HS-27A (cell line): ENCODE measurements around the gene OR2T27.
"Not testable (repeated sequence)": the region's sequence is repeated elsewhere in the genome, so short reads cannot be mapped to it uniquely, and the experiment has no call there.

Experiments used
- DNase-seq: peaks from one replicate; pipeline ENCODE4 v3.0.0-alpha.2; 2012; ENCODE audit warnings: low read depth, missing footprints

Gene OR2T27, protein sequence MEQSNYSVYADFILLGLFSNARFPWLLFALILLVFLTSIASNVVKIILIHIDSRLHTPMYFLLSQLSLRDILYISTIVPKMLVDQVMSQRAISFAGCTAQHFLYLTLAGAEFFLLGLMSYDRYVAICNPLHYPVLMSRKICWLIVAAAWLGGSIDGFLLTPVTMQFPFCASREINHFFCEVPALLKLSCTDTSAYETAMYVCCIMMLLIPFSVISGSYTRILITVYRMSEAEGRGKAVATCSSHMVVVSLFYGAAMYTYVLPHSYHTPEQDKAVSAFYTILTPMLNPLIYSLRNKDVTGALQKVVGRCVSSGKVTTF

DNA sequence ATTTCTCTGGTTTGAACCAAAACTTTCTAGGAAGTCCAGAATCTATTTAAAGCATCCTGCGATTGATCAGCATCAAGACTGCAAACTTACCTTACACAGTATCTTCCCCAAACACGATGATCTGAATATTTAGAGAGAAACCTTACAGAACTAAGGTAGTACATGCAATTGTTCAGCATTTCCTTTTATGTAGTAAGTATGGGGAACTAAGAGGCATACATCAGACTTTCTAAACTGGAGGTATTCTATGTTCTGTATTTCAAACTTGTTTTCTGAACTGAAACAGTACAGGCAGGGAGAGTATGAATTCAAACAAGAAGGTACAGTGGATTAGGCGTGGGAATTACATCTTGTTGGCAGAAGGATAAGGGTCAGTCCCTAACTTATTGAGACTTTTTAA, at the start of gene OR2T27:
Gene OR2T27, minus strand, starts transcription at position 175 of the 400 bp plus-strand sequence. CDS start 4,644 bp downstream, outside the sequence.
- DNase-seq: not testable (repeated sequence)

DNA sequence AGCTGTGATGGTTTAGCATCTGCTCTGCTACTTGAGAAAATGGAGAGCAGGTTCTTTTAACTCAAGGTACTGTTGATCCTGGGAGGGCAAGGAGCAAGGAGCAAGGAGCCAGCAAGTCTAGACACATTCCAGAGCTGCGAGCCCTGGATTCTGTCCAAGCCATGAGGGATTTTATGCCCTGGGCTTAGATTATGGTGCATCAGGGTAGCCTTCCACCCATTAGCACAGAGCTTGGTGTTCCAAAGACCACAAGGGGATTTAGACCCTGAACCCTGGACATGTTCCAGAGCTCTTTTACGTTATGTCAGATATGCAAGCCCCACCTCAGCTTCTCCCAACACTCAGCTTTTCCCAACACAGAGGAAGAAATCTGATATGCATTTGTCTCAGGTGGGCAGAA, 49.3 kb upstream of the OR2T27 start:
- no peak for DNase-seq

DNA sequence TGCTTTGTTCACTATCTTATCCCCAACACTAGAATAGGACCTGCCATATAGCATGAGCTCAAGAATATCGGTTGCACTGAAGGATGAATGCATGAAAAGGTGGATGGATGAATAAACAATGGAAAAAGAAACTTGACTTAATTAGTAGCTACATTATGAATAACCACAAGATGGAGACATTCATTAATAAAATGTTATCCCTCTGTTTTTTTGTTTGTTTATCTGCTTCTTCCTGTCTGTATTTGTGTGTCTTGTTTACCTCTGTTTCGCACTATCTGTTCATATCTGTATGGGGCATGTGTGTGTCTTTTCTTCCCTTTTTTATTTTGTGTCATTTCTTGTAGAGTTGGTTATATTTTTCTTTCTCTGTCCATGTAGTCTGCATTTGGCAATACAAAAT, 48.3 kb upstream of the OR2T27 start:
- DNase-seq: no peak

DNA sequence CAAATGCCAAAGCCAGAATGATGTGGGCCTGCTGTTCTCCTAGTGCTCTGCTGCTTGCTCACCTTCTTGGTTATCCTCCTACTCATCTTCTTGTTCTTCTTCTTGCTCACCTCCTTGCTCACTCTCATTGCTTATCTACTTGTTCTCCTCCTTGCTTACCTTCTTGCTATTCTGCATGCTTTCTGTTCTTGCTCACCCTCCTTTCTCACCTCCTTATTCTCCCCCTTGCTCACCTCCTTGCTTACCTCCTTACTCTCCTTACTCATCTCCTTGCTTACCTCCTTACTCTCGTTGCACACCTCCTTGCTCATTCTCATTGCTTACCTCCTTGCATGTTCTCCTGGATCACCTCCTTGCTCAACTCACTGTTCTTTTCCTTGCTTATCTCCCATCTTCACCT, 47.4 kb upstream of the OR2T27 start, which contains the start of gene OR14I1:
Gene OR14I1, minus strand, starts transcription at position 53 of the 400 bp plus-strand sequence.
- DNase-seq: no peak

DNA sequence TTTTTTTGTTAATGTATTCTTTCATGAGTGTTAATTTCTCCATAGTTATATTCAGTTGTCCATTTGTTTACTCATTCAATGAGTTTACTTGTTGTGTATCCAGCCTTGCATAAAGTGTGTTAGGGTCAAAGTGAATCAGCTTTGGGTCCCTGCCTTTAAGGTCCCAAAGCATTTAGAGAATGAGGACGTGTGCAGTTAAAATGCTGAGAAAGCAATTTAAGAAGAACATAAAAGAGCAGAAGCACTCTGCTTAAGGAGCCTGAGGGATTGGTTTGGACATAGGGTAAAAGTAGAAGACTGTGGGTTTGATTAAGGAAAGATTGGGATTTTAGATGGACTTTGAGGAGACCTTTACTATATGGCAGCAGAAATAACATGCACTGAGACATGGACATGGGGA, 43.8 kb upstream of the OR2T27 start:
- DNase-seq: no peak

DNA sequence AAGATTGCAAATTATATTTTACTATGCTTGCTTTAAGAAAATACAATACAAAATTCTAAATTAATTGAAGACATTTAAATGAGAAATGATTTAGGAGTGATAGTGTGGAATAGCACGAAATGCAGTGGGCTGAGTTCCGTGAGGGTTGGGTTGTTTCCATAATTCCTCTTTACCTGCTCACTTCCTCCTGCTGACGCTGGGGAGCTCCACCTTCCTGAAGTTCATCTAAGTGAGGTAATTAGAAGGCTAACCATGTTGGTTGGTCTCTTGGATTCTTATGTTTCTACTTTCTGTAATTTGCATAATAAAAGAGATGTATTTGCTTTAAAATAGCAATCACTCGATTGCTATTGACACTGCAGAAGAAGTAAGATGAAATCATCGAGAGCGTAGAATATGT, 42.6 kb upstream of the OR2T27 start:
- DNase-seq: no peak

DNA sequence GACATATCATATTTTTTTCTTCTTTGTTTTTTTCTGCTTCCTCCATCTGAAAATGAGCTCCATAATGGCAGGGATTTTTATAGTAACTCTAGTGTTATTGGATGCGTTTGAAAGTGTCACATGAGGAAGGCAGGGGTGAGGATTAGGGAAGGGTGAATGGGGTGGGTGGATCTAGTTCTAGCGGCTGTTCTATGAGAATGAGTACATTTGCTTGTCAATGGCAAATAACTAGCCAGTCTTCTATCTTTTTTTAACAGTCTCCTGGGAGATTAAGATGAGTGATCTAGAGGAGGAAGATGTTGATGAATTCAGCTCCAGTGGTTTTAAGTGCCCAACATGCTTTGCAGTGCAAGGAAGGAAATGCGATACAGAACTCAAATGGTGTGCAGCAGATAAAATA, 41.4 kb upstream of the OR2T27 start:
- no peak for DNase-seq

DNA sequence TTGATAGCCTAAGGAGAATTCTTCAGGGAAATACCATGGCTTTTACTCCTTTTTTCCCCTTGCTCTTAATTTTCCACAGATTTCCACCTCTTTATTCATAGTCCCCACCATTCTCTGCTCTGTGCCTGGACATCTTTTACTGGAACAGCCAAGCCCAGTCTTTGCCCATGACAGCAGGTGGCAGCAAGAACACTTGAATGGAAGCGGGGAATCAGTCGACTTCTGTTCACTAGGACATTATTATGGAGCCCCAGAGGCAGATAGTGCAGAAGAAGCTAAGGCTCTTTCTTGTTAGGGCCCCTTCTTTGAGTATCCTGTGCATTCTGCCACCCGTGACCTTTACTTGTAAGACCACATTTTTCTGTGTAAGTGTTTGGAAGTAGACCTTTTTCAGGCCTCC, 40.9 kb upstream of the OR2T27 start:
- DNase-seq: no peak

DNA sequence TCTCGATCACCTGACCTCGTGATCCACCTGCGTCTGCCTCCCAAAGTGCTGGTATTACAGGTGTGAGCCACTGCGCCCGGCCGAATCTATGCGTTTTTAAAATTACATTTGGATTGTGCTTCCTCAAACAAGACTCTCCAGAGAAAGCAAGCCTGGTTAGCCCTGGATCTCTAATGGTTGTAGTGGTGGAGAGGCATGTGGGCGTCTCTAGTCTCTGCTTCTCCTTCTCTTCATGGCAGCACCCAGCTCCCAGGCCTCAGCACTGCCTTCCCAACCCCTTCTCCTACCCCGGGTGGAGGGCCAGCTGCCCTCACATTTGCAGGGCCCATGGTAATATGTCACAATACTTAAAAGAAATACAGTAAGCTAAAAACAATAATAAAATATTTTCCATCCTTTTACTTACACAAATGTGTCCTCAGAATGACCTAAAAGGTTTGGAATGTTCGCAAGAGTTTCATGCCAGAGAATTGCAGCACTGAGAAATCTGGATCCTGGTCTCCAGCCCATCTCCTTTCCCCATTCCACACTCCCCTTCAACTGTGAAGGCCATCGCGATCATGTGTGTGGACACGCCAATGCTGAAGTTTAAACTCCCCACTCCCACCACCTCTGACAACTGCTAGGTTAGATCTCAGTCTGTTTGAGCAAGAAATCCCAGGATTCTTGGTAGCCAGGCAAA, 40.3 kb upstream of the OR2T27 start:
- no peak for DNase-seq

DNA sequence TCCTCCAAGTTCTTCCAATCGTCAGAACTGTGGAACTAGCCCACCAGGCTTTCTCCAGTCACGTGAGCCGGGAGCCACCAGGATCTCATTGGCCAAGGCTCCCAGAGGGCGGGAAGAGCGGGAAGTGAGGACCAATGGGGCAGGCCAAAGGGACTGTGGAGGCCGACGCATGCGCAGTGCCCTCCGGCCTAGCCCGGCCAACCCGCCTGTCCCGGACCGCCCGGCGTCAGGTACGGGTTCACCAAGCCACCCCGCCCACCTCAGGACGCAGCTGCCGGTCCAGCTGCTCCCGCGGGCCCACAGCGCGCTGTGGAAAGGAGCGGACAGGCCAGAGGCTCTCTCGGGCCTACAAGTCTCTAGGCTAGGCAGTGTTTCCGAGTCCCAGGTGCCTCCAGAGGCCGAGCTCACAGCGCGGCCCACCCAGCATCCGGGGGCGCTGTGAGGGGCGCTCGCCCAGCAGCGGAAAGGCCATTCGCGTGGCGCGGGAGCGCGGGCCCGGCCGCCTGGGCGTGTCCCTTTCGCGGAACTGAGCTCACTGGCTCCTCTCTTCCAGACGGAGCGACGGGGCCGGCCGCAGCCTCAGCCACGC, 36.3 kb upstream of the OR2T27 start:
- no peak for DNase-seq

DNA sequence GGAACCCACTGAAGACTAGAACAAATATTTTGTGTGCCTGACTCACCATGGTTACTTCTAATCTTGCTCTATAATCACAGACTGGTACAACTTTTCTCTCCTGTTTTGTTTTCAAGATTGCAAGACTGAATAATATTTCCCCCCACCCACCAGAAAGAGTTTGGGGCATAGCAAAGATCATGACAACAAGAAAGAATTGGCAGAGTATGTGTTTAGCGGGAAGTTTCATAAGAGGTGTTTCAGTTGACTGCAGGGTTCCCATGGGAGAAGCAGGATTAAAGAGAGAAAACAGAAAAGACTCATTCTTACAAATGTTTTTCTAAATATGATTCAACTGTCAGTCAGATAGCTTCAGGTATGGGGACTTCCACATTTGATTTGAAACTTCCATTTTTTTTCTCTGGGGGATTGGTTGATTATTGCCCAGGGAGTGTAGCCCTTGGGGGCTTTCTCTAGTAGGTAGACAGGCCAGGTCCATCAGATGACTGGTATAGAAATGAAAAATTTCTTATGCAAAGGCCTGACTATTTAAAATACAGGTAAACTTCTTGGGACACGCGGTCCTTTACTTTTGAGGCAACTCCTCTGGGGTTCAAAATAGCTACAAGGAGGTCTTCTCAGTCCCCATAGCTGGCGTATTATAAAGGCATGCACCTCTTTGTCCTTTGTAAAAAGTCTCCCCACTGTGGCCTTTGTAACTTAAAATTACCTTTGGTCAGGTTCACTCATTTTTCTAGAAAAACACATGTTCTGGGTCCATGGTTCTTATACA, 33.4 kb upstream of the OR2T27 start:
- no peak for DNase-seq

DNA sequence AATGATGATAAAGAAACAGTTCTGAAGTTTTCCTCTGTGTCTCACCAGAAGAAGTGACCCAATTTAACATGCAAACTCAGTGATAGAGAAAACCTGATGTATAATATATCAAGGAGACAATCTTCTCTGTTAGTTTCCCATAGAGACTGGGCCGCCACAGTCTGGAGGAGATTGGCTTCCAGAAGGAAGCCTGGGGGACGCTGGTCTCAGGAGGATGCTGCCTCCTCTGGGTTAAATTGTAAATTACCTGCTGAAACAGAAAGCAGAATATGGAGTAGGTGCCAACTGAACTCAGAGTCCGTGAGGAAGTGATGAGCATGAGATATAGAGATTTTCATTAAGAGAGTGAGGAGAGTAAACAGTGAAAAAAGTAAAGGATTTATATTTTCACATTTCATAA, 31.5 kb upstream of the OR2T27 start:
- DNase-seq: no peak

DNA sequence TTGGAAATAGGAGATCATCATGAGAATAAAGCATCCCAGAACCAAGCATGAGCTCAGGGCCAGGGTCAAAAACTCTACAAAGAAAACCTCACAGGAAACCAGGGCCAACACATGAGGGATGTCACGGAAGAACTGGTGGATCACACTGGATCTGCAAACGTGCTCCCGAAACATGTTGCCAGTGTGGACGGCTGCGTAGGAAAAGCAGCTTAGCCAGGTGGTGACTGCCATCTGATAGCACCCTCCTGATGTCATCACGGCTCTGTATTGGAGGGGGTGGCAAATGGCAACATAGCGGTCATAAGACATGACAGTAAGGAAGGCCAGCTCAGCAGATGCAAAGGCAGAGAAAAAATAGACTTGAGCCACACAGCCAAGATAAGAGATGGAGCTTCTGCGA, 26.3 kb upstream of the OR2T27 start:
- DNase-seq: no peak

DNA sequence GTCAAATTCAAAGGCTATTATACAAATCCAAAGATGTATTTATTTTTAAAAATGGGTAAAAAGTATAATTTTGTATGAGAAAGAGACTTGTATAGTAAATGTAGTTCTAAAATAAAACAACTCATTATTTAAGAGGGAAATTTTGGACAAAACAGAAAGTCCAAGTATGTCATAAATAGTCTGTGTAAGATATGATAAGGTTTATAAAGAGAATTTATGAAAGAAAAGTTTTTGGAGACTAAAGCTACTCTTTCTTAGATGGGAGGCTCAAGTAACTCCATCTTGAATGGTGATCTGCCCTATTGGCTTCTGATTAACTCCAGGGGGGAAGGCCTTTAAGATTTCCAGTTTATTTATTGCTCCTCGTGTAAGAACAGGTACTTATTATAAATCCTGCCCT, 14.7 kb upstream of the OR2T27 start:
- no peak for DNase-seq

DNA sequence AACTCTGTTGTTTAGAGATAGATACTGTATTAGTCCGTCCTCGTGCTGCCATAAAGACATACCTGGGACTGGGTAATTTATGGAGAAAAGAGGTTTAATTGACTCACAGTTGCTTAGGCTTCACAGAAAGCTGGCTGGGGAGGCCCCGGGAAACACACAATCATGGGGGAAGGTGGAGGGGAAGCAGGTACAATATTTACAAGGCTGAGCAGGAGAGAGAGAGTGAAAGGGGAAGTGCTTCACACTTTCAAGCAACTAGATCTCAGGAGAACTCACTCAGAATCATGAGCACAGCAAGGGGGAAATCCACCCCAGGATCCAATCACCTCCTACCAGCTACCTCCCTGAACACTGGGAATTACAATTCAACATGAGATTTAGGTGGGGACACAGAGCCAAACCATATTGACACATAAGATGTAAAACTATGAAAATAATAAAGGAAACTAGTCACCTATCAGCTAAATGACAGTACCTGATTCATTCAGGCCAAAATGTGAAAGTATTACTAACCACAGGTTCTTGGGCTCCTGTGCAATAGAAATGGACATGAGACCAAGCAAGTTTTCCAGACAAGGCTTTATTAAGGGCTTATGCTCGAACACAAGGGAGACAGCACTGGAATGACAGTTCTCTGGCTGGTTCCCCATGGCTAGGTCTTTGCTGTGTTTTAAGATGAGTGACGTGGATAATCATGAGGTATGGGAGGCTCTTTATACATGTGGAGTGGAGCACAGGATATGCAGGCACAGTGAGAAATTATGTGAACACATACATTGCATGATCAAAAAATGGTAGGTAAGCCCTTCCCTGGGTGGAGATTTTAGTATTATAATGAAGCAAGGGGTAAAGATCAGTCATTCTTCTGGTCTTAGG, 8.4 kb upstream of the OR2T27 start:
- not testable (repeated sequence) for DNase-seq

DNA sequence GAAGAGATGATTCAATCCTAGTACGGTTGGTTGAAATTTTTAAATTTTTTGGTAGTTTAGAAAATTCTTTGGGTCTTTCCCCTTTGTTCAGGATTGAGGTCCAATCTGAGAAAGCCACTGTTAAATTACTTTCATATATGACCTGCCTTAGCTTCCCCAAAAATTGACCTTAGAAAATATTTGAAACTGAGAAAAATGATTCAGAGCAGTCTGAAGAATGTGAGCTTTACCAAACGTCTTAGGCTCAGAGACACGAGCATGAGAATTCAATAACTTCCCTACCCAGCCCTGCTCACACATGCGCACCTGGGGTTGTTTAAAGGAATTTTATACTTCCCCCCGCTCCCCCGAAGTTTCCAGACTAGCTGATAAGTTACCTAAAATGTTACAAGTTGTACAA, 1.5 kb upstream of the OR2T27 start:
- DNase-seq: not testable (repeated sequence)

DNA sequence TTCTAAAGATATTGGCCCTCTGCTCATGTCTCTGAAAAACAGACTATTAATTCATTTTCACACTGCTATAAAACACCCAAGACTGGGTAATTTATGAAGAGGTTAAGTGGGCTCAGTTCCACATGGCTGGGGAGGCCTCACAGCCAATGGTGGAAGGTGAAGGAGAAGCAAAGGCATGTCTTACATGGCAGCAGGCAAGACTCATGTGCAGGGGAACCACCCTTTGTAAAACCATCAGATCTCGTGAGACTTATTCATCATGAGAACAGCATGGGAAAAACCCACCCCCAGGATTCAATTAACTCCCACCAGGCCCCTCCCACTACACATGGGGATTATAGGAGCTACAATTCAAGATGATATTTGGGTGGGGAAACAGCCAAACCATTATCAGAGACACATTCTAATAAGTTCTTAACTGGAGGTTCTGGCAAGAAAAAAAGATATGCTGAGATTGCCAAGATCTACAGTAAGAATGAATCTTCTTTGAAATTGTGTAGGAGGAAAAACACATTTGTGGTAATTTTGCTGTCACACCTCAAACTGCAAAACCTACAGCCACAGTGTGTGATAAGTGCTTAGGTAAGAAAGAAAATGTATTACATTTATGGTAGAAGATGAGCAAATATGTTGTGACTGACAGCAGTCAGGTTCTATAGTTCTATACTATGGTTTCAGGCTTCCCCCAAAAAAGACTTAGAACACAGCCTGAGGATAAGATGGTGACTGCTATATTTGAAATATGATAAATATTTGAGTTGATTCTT, 6.4 kb downstream of the OR2T27 start:
- DNase-seq: not testable (repeated sequence)

DNA sequence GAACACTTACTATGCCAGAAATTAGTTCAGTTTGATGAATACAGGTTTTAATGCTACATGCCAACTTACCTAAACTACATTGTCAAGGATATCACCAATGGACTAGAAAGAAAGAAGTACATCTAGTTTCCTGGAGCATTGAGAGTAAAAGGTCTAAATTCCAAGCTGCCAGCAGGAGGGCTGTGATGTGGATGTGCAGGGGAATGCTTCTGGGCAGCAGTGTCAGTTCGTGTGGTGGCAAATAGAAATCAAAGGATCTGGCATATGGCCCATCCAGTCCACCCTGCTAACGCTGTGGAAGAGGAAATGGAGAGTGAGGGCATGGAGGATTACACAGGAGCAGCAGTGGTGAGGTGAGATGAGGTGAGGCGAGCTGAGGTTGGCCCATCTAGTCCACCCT, 10.2 kb downstream of the OR2T27 start, which contains the start of gene OR2T35:
Gene OR2T35, minus strand, starts transcription at position 101 of the 400 bp plus-strand sequence. CDS start 6,020 bp downstream, outside the sequence.
- DNase-seq: not testable (repeated sequence)

DNA sequence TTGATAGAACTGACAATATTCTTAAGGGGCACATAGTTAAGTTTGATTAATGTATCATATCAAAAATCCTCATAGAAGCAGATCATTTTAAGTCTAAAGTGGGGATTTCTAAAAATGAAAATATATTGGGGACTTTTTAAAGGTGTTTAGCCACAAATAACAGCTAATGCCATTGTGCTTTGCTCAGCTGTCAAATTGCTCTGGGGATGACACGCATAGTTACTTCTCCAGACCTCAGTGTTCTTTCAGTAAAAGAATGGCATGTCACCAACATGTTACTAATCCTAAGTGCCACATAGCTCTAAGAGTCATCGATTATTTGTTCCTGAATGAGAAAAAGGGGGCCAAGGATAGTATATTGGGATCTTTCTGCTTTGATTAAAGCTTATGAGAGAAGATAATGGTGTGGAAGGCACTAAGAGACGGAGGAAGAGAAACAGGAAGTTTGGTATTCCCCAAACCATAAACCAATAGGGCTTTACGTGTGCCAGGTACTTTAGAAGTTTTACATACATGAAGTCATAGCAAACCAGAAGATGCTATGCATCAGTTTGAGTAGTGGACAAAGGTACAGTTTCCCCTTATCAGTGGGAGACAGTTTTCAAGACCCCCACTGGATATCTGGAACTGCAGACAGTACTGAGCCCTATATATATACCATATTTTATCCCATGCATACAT, 12.2 kb downstream of the OR2T27 start:
- DNase-seq: not testable (repeated sequence)

DNA sequence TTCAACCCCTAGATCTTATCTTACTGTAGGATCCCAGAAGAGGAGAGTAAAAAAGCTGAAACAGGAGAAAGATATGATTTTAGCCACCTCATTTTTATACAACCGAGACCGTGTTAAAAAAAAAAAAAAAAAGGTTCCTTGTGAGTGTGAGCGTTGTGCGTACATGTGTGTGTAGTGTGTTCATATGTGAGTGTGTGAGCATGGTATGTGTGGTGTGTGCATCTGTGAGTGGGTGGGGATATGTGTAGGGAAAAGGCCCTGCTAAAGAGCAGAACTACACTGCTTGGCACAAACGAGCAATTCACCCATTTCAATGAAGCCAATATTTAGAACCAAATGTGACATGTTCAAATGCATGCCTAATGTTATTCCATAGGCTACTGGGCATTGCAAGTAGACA, 13.7 kb downstream of the OR2T27 start:
- not testable (repeated sequence) for DNase-seq
